Measurements from ENCODE around the gene CNTN6. TPM values are rescaled to one million over a fixed set of nuclear protein-coding genes. Genes with fewer than 3 reads are reported as not detected.

The CNTN6 gene
- total RNA-seq, 1 experiment from 2014 or later: not detected

GRCh38 chr3:1365528-1365927 lies 272.7 kb downstream of the CNTN6 start:
- Histone ChIP-seq H4K91ac (ENCODE audit: insufficient read length, low read depth, low read length) (no peak overlapping the region), H3K27me3 (ENCODE audit: insufficient read depth, low read length) (no peaks in the 10 kb centered on the region), H3K18ac (ENCODE audit: insufficient read length, low read depth, low read length) (no peak overlapping the region), H2BK12ac (ENCODE audit: insufficient read length, low read depth, low read length) (no peak overlapping the region), H4K8ac (replicated peaks; ENCODE audit: insufficient read length, low read depth, low read length) (no peak overlapping the region), H2BK15ac (ENCODE audit: low read depth, low read length) (no peak overlapping the region), H2AK5ac (ENCODE audit: insufficient read length, low read length) (no peak overlapping the region), H3K79me1 (ENCODE audit: insufficient read depth, low read depth, low read length, poor library complexity, severe bottlenecking) (no peaks in the 10 kb centered on the region), H3K56ac (ENCODE audit: insufficient read length, low read depth, low read length) (no peak overlapping the region), H3K79me2 (ENCODE audit: insufficient read depth, low read length) (no peaks in the 10 kb centered on the region), H3K27ac (ENCODE audit: insufficient read length, low read depth, low read length) (no peak overlapping the region), H3T11ph (ENCODE audit: low read length) (no peak overlapping the region), H2BK5ac (ENCODE audit: insufficient read length, low read length) (no peak overlapping the region), H4K5ac (ENCODE audit: insufficient read length, low read depth, low read length) (no peak overlapping the region), H2BK20ac (ENCODE audit: low read depth, low read length, poor library complexity, severe bottlenecking) (no peak overlapping the region), H3K23ac (ENCODE audit: insufficient read length, low read depth, low read length) (no peak overlapping the region), H4K20me1 (ENCODE audit: control insufficient read depth, insufficient read depth, insufficient read length) (no peaks in the 10 kb centered on the region), H2AFZ (ENCODE audit: low read length) (no peak overlapping the region), H2BK120ac (ENCODE audit: low read depth, low read length, poor library complexity, severe bottlenecking) (no peak overlapping the region), H3K14ac (ENCODE audit: insufficient read depth, low read length) (no peak overlapping the region), H3K23me2 (ENCODE audit: insufficient read length, low read depth, low read length, poor library complexity, severe bottlenecking) (no peaks in the 10 kb centered on the region), H3K9me3 (ENCODE audit: control insufficient read depth, low read depth, low read length) (no peaks in the 10 kb centered on the region), H3K9ac (ENCODE audit: extremely low read depth, insufficient read length, low read length) (no peak overlapping the region), H3K4ac (ENCODE audit: low read depth, low read length) (no peak overlapping the region), H3K4me2 (ENCODE audit: insufficient read depth, insufficient read length, low read length) (no peak overlapping the region), H3K4me1 (ENCODE audit: insufficient read depth, low read length) (no peaks in the 10 kb centered on the region)
- TF ChIP-seq CTCF (conservative IDR thresholded peaks at IDR 0.05): no peak
- no CpG with 5 or more reads among the region's 2 CpGs for WGBS (ENCODE audit: extremely low coverage, insufficient read length, low lambda C conversion rate)
- no peak overlapping the region for H3K4me3 Mint-ChIP-seq
- H3K9me3 Mint-ChIP-seq: no peaks in the 10 kb centered on the region
- H3K27ac Mint-ChIP-seq: no peak overlapping the region
- no peak for DNase-seq
- H3K36me3 Mint-ChIP-seq (ENCODE audit: insufficient read depth in 1 of 3, low read depth in 3 of 3): no peaks in the 10 kb centered on the region
- no peaks in the 10 kb centered on the region for H3K27me3 Mint-ChIP-seq (ENCODE audit: low read depth)
- no peaks in the 10 kb centered on the region for H3K4me1 Mint-ChIP-seq
